ENCODE results near the gene ABLIM3. TPM values are rescaled to one million over a fixed set of nuclear protein-coding genes. Genes with fewer than 3 reads are reported as not detected.

The ABLIM3 gene
- total and polyA plus RNA-seq, 12 donors, result 53.6 to 189 (median 103) TPM

DNA sequence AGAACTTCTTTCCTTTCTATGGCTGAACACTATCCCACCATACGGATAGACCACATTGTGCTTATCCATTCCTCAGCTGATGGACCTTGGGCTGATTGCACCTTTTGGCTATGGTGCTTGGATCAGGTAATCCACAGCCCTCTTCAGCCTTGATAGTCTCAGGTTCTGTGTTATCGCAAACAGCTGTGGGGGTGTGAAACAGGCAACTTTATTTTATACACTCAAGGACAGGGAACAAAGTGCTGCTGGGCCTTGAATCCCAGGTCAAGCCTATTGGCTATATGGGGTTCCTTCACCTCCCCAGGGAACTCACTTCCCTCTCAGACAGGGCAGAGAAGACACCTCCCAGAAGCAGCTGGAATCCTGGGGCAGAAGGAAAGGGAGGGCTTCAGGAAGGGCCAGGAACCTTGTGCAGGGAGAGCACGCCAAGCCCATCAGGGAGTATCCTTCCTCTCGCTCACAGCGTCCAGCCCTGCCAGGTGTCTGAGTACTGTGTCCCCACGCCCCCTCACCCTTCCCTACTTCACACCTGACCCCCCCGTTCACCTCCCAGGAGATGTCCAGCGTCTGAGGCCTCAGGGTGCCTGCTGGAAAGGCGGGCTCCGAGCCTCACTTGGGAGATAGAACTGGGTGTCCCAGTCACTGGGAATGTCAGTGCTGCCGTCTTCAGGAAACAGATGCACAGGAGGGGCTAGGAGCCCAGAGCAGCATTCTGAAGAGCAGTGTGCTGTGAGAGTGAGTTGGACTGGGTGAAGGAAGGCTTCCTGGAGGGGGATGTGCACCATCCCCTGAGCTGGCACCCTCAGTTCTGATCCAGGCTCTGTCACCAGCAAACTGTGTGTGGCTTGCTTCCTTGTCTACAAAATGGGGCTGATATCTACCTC lies 163.1 kb downstream of the ABLIM3 start:
- Histone ChIP-seq H3K9me3 (no peaks in the 10 kb centered on the region), H3K4me3 (no peak overlapping the region), H3K36me3 (peaks cover 0 to 99% (median 43%) of the 10 kb centered on the region in 9 donors), H3K4me1 (peaks cover 5 to 66% (median 35%) of the 10 kb centered on the region in 9 donors), H3K27ac (peak overlapping the region in 9 of 10 donors; percentile 26 to 97 (median 64)), H3K27me3 (peaks cover 0 to 3% (median 0%) of the 10 kb centered on the region in 7 donors)
- 58 to 70% methylated on average over 11 of the region's 11 CpGs for WGBS, 2 donors
- intact Hi-C loops (cut with DNase I), result loop anchor here in 1 of 10 donors (5.0 kb wide), 1 partner anchor 32 kb away; the partner anchor contains the start of gene AFAP1L1
- peak; percentile 42 to 82 (median 66) for ATAC-seq
- peak in 1 of 2 donors; percentile 65 for DNase-seq
- TF ChIP-seq, protein P1, sequence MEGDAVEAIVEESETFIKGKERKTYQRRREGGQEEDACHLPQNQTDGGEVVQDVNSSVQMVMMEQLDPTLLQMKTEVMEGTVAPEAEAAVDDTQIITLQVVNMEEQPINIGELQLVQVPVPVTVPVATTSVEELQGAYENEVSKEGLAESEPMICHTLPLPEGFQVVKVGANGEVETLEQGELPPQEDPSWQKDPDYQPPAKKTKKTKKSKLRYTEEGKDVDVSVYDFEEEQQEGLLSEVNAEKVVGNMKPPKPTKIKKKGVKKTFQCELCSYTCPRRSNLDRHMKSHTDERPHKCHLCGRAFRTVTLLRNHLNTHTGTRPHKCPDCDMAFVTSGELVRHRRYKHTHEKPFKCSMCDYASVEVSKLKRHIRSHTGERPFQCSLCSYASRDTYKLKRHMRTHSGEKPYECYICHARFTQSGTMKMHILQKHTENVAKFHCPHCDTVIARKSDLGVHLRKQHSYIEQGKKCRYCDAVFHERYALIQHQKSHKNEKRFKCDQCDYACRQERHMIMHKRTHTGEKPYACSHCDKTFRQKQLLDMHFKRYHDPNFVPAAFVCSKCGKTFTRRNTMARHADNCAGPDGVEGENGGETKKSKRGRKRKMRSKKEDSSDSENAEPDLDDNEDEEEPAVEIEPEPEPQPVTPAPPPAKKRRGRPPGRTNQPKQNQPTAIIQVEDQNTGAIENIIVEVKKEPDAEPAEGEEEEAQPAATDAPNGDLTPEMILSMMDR (IDR thresholded peaks at IDR 0.05), result no peak

DNA sequence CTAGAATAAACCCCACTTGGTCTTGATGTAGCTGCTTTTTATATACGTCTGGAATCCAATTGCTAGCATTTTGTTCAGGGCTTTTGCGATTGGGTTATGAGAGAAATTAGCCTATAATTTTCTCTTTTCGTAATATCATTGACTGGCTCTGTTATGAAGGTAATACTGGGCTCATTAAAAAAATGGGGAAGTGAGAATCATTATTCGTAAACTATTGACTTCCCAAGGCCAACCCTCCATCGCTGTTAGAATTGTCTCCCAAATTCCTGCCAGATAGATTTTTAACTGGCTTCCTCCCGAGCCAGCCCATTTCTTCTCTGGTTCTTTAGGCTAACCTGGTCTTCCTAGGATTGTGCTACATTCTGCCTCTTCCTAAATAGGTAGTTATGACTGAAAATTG lies 168.1 kb downstream of the ABLIM3 start:
- H3K27me3 ChIP-seq, result no peaks in the 10 kb centered on the region
- TF ChIP-seq, protein P1 (IDR thresholded peaks at IDR 0.05), result no peak
- peaks cover 2 to 56% (median 20%) of the 10 kb centered on the region in 9 donors for H3K4me1 ChIP-seq
- no peaks in the 10 kb centered on the region for H3K9me3 ChIP-seq
- peak overlapping the region in 6 of 10 donors; percentile 15 to 71 (median 43) for H3K27ac ChIP-seq
- intact Hi-C loops (cut with DNase I), result loop anchor here in 1 of 10 donors (5.0 kb wide), 1 partner anchor 37 kb away; the partner anchor contains the start of gene AFAP1L1
- DNase-seq (no peak), ATAC-seq (no peak)
- no peak overlapping the region for H3K4me3 ChIP-seq
- WGBS, 2 donors, result 77% methylated on average over 6 of the region's 6 CpGs
- H3K36me3 ChIP-seq, result peaks cover 0 to 99% (median 35%) of the 10 kb centered on the region in 9 donors

Other genes with a start within 250 kb of the ABLIM3 start
- gene SH3TC2, start 78.4 kb upstream of the ABLIM3 start, total RNA-seq, result 10 to 100 TPM in 2 of 10 donors, 1 to 10 TPM in 7, under 1 TPM in 1; 0.97 to 13.1 (median 7.4) TPM
- gene SH3TC2, start 78.4 kb upstream of the ABLIM3 start, polyA plus RNA-seq, result 1 to 10 TPM in 1 of 2 donors, under 1 TPM in 1; 0.91 to 2.9 TPM
- 10 to 100 TPM; 30.3 to 61.6 (median 47.2) TPM for gene AFAP1L1, start 130.4 kb downstream of the ABLIM3 start, total RNA-seq
- 10 to 100 TPM; 35.6 to 35.9 TPM for gene AFAP1L1, start 130.4 kb downstream of the ABLIM3 start, polyA plus RNA-seq
- gene GRPEL2, start 204.0 kb downstream of the ABLIM3 start, total RNA-seq, result 10 to 100 TPM in 6 of 10 donors, 1 to 10 TPM in 4; 8.1 to 13.4 (median 10.2) TPM
- 1 to 10 TPM; 4.8 to 9.5 TPM for gene GRPEL2, start 204.0 kb downstream of the ABLIM3 start, polyA plus RNA-seq
- gene PCYOX1L, start 216.6 kb downstream of the ABLIM3 start, total RNA-seq, result 1 to 10 TPM; 2.6 to 5.5 (median 4.0) TPM
- gene PCYOX1L, start 216.6 kb downstream of the ABLIM3 start, polyA plus RNA-seq, result 1 to 10 TPM; 4.5 to 6.2 TPM
- gene IL17B, start 237.8 kb downstream of the ABLIM3 start, total RNA-seq, result under 1 TPM in 2 of 10 donors, not detected in 8; 0.44 to 0.83 TPM
- under 1 TPM in 1 of 2 donors, not detected in 1; 0.57 TPM for gene IL17B, start 237.8 kb downstream of the ABLIM3 start, polyA plus RNA-seq